GM18526 (cell line): Measurements from ENCODE around the gene NME3.

Experiments
- POLR2A ChIP-seq: IDR thresholded peaks from 3 replicates; pipeline ENCODE4 v1.6.1; 2011; ENCODE audit not compliant: insufficient read length; ENCODE audit errors: extremely low read depth

NME3 gene

DNA sequence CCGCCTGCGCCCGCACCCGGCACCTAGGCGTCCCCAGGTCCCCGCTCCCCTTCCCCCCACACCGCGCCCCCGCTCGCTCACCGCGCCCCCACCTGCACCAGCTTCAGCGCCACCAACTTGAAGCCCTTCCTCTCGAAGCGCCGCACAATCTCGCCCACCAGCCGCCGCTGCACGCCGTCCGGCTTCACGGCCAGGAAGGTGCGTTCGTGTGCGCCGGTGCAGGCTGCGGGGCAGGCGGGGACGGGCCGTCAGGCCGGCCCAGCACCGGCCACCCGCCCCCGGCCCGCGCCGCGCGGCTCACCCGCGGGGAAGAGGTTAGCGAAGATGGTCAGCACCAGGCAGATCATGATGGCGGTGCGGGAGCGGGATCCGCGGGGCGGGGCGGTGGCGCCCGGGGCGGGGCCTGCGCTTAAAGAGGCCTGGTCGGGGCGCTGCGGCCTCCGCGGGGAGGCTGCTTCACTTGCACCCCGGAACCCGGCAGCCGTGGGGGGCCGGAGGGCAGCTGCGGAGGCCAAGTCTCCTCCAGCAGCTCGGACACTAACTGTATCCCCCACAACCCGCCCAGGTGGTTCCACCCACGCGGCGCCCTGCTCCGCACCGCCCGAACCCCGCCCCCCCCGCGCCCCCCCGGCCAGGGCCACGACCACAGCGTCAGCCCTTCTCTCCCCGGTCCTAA lies at the start of gene NME3:
NME3 (minus strand) TSS at position 356 of the 676 bp plus-strand sequence; CDS start at position 347, 9 bp downstream.
- TF ChIP-seq POLR2A = peak; percentile 21

DNA sequence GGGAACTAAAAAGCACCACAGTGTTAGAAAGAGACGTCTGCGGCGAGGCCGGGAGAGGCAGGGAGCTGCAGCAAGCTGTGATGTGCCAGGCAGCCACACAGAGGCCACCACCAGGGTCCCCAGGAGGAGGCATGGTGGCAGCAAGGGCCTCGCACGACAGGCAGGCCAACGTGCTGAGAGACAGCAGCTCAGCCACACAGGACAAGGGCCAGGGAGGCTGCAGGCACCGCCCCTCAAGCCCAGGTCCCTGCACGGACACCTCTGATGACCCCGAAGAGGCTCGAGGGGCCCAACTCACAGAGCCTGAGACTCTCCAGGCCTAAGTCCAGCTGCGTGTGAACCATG lies 49.6 kb upstream of the NME3 start:
- no peak for TF ChIP-seq POLR2A

DNA sequence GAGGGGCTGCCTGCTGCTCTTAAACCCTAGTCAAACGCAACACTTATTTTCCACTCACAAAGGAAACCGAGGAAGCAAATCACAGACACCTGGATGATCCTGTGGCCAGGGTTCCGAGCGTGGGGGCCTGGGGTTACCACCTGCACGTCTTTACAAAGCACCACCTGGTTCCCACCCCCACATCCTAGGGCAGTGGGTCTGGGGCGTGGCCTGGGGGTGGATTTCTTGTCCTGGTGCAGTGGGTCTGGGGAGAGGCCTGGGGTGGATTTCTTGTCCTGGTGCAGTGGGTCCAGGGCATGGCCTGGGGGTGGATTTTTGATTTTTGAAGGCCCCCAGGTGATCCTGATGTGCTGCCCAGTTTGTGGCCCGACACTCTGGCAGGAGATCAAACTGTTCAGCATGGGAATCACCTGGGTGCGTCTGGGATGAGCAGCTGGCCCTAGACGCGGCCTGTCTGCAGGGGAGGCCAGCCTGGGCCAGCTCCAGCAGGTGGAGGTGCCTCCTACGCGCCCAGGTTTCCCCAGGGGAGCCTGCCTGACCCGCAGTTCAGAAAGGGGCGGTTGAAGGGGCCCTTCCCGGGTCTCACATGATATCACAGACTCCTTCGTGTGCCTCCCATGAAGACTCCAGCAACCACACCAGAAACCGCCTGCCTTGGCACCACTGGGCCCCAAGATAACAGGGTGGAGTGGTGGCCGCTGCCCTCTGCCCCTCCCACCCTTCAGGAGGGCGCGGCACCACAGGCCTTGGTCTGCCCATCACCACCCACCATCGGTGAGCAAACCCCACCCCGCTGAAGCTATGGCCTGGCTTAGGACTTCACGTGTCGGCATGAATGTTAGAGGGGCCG lies 49.0 kb upstream of the NME3 start:
- TF ChIP-seq POLR2A = no peak

DNA sequence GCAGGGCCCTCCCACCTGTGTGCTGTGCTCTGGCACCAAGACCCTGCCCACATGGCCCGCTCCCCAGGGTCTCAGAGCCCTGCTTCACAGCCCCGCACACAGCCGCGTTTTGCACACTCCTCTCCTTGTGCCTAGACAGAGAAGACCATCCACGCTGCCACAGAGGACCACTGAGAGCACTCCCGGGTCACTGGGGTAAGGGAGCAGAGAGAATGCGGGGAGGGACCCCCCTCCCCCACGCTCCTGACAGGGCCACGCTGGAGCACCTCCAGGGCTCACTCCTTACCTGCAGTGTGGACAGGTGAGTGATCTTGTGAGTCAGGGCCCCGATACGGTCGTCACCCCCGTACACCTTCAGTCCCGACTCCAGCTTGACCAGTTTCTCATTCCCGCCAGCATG lies 48.3 kb upstream of the NME3 start:
- TF ChIP-seq POLR2A = no peak

DNA sequence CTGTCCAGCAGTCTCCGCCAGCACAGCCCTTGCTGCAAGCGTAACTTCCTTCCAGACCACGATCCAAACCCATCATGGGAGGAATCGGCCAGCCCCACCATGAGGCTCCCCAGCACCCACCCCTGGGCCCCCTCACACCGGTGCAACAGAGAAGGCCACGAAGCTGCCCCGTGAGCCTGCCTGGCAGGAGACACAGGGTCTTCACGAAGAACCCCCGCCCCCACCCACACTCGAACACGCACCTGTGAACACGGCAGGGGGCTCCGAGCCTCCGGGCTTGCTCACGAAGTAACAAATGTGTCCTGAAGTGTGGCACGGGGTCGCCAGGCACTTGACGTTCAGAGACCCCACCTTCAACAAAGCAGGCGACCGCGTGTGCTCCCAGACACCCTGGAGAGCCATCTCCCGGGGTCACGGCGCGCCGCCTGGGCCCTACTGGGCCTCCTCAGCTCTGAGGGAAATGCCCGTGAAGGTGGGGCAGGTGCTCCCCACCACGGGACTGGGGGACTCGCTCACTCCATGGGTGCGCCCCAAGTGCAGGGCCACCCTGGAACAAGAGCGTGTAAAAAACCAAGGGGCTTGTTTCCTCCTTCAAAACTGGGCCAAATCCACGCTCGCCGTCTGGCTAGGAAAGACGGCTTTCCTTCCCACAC lies 47.7 kb upstream of the NME3 start:
- TF ChIP-seq POLR2A = no peak

DNA sequence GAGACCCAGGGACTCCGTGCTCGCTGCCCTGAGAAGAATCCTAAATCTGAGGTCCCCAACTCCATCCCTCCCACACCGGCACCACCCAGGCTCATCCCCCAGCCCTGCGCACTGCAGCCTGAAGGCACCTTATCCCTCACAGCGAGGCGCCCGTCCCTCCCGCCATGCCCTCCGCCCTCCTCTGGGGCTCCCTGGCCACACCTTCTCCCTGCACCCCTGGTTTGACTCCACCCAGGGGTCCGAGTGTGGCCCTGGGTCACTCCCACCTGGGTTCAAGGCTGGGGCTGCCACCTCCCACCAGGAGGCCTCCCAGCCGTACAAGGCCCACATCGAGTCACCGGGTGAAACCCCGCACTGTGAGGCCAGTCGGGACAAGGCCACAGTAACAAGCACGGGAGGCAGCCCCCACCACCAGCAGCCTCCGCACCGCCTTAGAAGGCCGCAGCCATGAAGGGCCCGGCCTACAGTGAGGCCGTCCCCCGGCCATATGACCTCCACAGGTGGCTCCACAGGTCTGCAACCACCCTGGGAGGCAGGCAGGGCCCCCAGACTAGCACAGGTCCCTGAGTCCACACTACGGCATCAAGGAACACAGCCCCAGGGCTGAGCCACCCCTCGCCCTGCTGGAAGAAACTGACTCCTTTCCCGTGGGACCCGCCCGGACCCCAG lies 47.0 kb upstream of the NME3 start:
- TF ChIP-seq POLR2A = no peak

DNA sequence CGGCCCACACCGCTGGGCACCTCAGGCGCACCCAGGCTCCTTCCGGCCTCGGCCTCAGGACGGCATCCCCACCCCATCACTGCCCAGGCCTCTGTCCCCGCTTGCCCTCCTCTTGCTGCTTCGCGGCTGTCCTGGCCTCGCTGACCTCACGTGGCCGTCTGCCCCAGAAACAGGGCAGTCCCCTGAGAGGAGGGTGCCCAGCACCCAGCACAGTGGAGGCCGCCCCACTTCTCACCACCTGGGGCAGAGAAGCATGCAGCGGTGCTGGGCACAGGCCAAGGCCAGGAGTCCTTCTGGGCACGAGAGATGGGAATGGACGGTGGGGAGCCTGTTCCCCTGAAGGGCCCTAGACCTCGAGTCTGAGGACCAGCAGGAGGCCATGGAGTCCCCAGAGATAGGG lies 46.4 kb upstream of the NME3 start:
- TF ChIP-seq POLR2A = no peak

DNA sequence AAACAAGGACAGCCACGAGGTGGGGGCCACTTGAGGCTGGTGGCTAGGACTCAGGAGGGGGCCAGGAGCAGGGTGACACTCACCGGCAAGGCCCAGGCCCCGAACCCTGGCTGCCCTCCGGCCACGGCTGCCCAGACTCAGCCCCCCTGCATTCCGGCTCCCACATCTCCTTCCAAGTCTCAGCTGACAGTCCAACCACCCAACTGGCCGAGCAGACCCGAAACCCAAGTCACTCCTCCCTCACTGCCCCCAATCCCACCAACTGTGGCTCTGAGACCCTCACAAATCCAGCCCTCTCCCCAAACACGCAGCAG lies 45.9 kb upstream of the NME3 start:
- no peak for TF ChIP-seq POLR2A

DNA sequence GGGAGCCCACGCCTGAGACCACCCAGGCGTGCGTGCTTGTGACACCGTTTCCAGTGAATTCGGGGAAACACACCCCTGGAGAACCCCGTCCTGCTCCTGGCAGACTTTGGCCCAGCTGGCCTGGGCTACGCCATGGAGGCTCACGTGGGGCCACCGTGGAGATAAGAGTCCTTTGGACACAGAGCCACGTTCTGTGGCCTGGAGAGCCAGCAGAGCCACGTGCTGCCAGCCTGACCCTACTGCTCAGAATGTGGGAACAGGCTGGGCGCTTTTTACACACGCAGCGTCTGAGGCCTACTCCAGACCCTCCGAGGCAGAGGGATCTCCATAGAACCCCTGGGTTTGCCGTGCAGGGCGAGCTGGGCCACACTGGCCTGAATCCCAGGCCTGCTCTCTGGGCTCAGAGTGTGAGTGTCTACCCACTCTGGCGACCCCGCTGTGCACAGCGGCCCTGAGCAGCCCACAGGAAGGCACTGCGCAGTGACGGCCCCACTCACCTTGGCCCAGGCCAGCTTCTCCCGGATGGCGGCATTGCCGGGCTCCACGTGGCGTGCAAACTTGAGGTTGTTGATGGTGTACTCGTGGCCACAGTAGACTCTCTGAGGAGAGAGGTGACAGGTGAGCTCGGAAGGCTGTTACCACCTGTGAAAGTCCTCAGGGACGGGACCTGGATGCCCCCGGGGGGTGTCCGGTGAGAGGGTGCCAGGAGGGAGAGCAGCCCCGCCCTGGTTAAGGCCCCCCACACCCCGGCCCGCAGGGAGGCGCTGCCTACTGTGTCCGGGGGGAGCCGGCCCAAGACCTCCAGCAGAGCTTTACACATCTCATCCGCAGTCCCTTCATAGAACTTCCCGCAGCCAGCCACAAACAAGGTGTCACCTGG lies 45.3 kb upstream of the NME3 start:
- no peak for TF ChIP-seq POLR2A

DNA sequence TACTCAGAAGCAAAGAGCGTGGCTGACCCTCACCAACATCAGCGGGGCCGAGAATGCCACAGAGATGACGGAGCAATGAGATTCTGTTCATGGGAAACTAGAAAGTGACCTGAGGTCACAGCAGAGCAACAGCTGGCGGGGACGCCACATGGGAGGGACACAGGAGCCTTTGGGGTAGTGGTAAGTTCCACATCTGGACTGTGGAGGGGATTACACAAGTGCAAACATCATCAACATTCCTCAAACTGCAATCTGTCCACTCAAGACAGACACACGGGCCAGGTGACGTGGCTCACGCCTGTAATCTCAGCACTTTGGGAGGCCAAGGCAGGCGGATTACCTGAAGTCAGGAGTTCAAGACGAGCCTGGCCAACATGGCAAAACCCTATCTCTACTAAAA lies 44.1 kb upstream of the NME3 start:
- no peak for TF ChIP-seq POLR2A

DNA sequence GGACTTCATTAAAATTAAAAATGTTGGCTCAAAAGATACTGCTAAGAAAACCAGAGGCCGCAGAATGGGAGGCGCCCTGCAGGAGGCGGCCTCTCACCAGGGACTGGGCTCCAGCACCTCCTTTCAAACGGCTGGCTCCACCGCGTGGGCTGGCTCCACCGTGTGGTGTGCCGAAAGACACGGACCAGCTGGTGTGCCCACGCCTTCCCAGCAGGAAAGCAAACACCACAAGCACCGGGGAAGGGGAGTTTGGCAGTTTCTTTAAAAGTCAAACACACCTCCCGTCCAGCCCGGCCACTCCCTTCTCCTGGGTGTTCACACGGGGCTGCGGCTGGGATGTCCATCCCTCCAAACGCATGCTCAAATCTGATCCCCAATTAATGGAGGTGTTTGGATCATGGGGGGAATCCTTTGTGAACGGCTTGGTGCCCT lies 41.4 kb upstream of the NME3 start:
- no peak for TF ChIP-seq POLR2A

DNA sequence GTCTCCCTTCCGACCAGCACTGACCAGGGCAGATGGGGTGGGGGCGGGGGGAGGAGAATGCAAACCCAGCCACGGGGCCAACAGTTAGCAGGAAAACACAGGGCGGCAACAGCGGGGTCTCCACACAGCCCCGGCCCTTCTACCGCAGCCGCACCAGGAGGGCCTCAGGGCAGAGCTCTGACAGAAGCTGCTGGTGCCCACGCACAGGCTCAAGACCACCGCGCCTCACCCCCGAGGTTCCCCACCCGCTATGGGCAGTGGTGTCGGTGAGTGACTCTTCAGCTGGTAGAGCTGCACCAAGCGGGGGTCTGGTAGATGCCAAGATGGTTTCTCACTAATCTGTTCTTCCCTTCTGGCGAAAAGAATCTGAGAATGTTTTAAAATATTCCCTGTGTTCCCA lies 39.2 kb upstream of the NME3 start:
- TF ChIP-seq POLR2A = no peak

DNA sequence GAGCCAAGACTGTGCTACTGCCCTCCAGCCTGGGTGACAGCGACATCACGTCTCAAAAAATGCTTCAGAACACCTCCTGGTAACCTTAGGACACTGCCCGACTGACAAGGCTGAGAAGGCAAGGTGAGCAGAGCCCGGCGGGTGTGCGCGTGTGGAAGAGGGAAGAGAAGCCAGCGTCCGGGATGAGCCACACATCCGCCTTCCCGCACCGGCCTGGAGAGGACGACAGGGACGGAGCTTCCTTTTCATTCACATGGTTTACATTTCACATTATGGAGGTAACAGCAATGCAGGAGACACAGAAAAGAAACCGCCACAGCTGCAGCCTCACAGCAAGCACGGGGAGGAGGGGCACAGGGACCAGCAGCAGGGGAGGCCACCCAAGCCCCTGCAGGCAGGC lies 38.8 kb upstream of the NME3 start:
- TF ChIP-seq POLR2A = no peak

DNA sequence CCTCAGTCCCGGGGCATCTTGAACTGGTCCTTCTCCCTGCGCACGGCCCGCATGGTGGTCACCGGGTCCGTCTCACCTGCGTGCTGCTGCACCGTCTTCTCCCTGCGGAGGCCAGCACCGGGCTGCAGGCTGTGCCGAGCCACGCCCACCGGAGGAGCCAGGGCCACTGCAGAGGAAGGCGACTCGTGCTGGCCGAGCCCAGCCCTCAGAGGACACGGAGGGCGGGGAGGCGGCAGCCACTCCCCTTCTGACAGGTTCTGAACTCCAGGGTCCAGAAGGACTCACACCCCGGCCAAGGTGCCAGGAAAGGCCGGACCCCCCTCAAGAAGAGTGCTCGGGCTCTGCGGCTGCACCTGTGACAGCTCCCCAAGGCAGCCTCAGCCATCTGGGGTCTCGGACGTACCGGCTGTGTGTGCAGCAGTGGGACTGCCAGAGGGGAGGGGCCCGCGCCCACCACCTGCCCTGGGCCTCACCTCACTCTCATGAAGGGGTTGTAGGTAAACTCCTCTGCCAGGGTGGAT lies 38.0 kb upstream of the NME3 start:
- TF ChIP-seq POLR2A = no peak

DNA sequence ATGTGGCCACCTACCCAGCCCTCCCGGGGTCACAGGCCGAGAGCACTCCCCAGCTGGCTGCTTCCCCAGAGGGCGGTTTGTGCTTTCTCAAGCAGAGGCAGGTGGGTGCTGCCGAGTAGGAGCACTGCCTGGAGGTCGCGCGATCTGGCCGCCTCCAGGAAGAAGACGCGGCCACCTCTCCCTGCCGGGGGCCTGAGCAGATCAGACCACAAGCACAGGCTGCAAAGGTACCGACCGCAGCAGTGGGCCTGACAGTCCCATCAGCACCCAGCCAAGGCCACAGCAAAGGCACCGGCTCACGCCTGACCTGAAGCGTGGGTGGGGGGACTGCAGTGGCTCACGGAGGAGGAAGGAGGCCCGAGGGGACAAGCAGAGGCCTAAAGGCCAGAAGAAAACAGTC lies 37.3 kb upstream of the NME3 start:
- TF ChIP-seq POLR2A = no peak
